Measurements from ENCODE around the gene CSMD2. TPM values are rescaled to one million over a fixed set of nuclear protein-coding genes. Genes with fewer than 3 reads are reported as not detected.

Gene CSMD2
- total RNA-seq, 1 experiment from 2014 or later, result 2.8 TPM

GRCh38 chr1:33820804-33821203 lies 344.2 kb downstream of the CSMD2 start:
- CTCF ChIA-PET, result no interaction called here
- no peaks in the 10 kb centered on the region for H3K9me3 ChIP-seq (ENCODE audit: low read depth, low read length, poor library complexity, severe bottlenecking)
- DNase-seq (ENCODE audit: low spot score), result no peak
- no peak overlapping the region for H3K4me3 ChIP-seq (ENCODE audit: low read depth, low read length, poor library complexity, severe bottlenecking)
- peaks cover 4% of the 10 kb centered on the region for H3K27me3 ChIP-seq (replicated peaks; ENCODE audit: insufficient read depth, low read depth, low read length, poor library complexity)
- intact Hi-C loops (cut with micrococcal nuclease; ENCODE audit: unreplicated experiment), result no loop called here
- H3K27ac ChIP-seq (ENCODE audit: low read depth, low read length, poor library complexity, severe bottlenecking), result no peak overlapping the region
- POLR2A ChIA-PET (ENCODE audit: low non-redundant PET), result no interaction called here
- TF ChIP-seq EZH2 (IDR thresholded peaks at IDR 0.05; ENCODE audit: borderline replicate concordance, low read depth, low read length, poor library complexity, severe bottlenecking), result no peak
- TF ChIP-seq CTCF (conservative IDR thresholded peaks at IDR 0.05; ENCODE audit: low read depth, low read length), result no peak
- no peaks in the 10 kb centered on the region for H3K36me3 ChIP-seq (ENCODE audit: insufficient read depth, low read length, poor library complexity, severe bottlenecking)
- BruUV-seq (replicated peaks), result no TSS peak
- no peaks in the 10 kb centered on the region for H3K4me1 ChIP-seq (ENCODE audit: insufficient read depth, low read length, poor library complexity, severe bottlenecking)

- BruUV-seq (replicated peaks), result no TSS peak
- POLR2A ChIA-PET (ENCODE audit: low non-redundant PET), result no interaction called here
- Histone ChIP-seq H3K36me3 (ENCODE audit: insufficient read depth, low read length, poor library complexity, severe bottlenecking) (no peaks in the 10 kb centered on the region), H3K4me3 (ENCODE audit: low read depth, low read length, poor library complexity, severe bottlenecking) (no peak overlapping the region), H3K27ac (ENCODE audit: low read depth, low read length, poor library complexity, severe bottlenecking) (no peak overlapping the region), H3K27me3 (replicated peaks; ENCODE audit: insufficient read depth, low read depth, low read length, poor library complexity) (peaks cover 4% of the 10 kb centered on the region), H3K4me1 (ENCODE audit: insufficient read depth, low read length, poor library complexity, severe bottlenecking) (no peaks in the 10 kb centered on the region), H3K9me3 (ENCODE audit: low read depth, low read length, poor library complexity, severe bottlenecking) (no peaks in the 10 kb centered on the region)
- DNase-seq (ENCODE audit: low spot score), result no peak
- intact Hi-C loops (cut with micrococcal nuclease; ENCODE audit: unreplicated experiment), result no loop called here
- TF ChIP-seq EZH2 (IDR thresholded peaks at IDR 0.05; ENCODE audit: borderline replicate concordance, low read depth, low read length, poor library complexity, severe bottlenecking) (no peak), CTCF (conservative IDR thresholded peaks at IDR 0.05; ENCODE audit: low read depth, low read length) (no peak)
- CTCF ChIA-PET, result no interaction called here
Observed at GRCh38 chr1:33819913-33820311, 345.1 kb downstream of the CSMD2 start.

GRCh38 chr1:33819290-33819912 lies 345.6 kb downstream of the CSMD2 start:
- TF ChIP-seq EZH2 (IDR thresholded peaks at IDR 0.05; ENCODE audit: borderline replicate concordance, low read depth, low read length, poor library complexity, severe bottlenecking) (no peak), CTCF (conservative IDR thresholded peaks at IDR 0.05; ENCODE audit: low read depth, low read length) (no peak)
- BruUV-seq (replicated peaks), result no TSS peak
- CTCF ChIA-PET, result no interaction called here

More at GRCh38 chr1:33819290-33819912, 345.6 kb downstream of the CSMD2 start:
- Histone ChIP-seq H3K4me1 (ENCODE audit: insufficient read depth, low read length, poor library complexity, severe bottlenecking) (no peaks in the 10 kb centered on the region), H3K27ac (ENCODE audit: low read depth, low read length, poor library complexity, severe bottlenecking) (no peak overlapping the region), H3K27me3 (replicated peaks; ENCODE audit: insufficient read depth, low read depth, low read length, poor library complexity) (peaks cover 4% of the 10 kb centered on the region), H3K9me3 (ENCODE audit: low read depth, low read length, poor library complexity, severe bottlenecking) (no peaks in the 10 kb centered on the region), H3K4me3 (ENCODE audit: low read depth, low read length, poor library complexity, severe bottlenecking) (no peak overlapping the region), H3K36me3 (ENCODE audit: insufficient read depth, low read length, poor library complexity, severe bottlenecking) (no peaks in the 10 kb centered on the region)
- POLR2A ChIA-PET (ENCODE audit: low non-redundant PET), result no interaction called here
- no peak for DNase-seq (ENCODE audit: low spot score)
- intact Hi-C loops (cut with micrococcal nuclease; ENCODE audit: unreplicated experiment), result no loop called here
